Aorta (tissue), 5 donors: ENCODE results near the gene SLC38A3. TPM values are rescaled to one million over a fixed set of nuclear protein-coding genes. Genes with fewer than 3 reads are reported as not detected.
"Not testable (repeated sequence)": the region's sequence is repeated elsewhere in the genome, so short reads cannot be mapped to it uniquely, and the experiment has no call there.

Experiments used
- ATAC-seq: fragments of 200-7000 bp; cut with Tn5 transposase; one replicate; pipeline ENCODE4 v1.9.1; 2022; ENCODE audit warnings: moderate library complexity; ENCODE audit not compliant: low FRiP score
- DNase-seq, 2 donors: peaks; one replicate each; pipeline ENCODE4 v3.0.0-alpha.2; 2020
- H3K27ac ChIP-seq, 2 donors: one replicate each; pipeline ENCODE4 v1.5.1; 2013; ENCODE audit warnings: low read length in 2 of 2, mild to moderate bottlenecking in 2 of 2, moderate library complexity in 2 of 2, control low read depth in 1 of 2, inconsistent platforms in 1 of 2, low read depth in 1 of 2
- H3K27me3 ChIP-seq, 2 donors: one replicate each; pipeline ENCODE4 v1.6.1; 2013; ENCODE audit warnings: control low read depth in 1 of 2, low read length in 1 of 2, mild to moderate bottlenecking in 1 of 2, moderate library complexity in 1 of 2; ENCODE audit not compliant: insufficient read depth in 2 of 2, control insufficient read depth in 1 of 2
- H3K36me3 ChIP-seq, 2 donors: one replicate each; pipeline ENCODE4 v1.6.1; 2013; ENCODE audit warnings: control low read depth in 1 of 2, low read length in 1 of 2, mild to moderate bottlenecking in 1 of 2; ENCODE audit not compliant: insufficient read depth in 2 of 2, control insufficient read depth in 1 of 2
- H3K4me1 ChIP-seq, 2 donors: one replicate each; pipeline ENCODE4 v1.6.1; 2013; ENCODE audit warnings: low read length in 2 of 2, control low read depth in 1 of 2, mild to moderate bottlenecking in 1 of 2, moderate library complexity in 1 of 2; ENCODE audit not compliant: insufficient read depth in 2 of 2, control insufficient read depth in 1 of 2
- H3K4me3 ChIP-seq, 2 donors: one replicate each; pipeline ENCODE4 v1.5.1; 2013; ENCODE audit warnings: low read length in 2 of 2, control low read depth in 1 of 2, mild to moderate bottlenecking in 1 of 2
- H3K9me3 ChIP-seq: one replicate; pipeline ENCODE4 v1.6.1; 2013; ENCODE audit warnings: mild to moderate bottlenecking, low read length; ENCODE audit not compliant: control insufficient read depth
- WGBS, 2 donors: extraction: QIAGEN DNeasy Blood & Tissue Kit; methylation state at CpG; one replicate each; pipeline ENCODE4 v1.1.7; 2013; 5-methylcytosine and 5-hydroxymethylcytosine counted together
- intact Hi-C, 2 donors: fragments of 100-400 bp; cut with DNase I; formaldehyde crosslinking; loops; one replicate each; pipeline versions ENCODE4 v1.14.2 to v1.15.0; 2022
- polyA plus RNA-seq, 2 donors: library from polyadenylated mRNA; stranded (reverse); fragments of 200-250 nt; gene quantifications; one replicate each; pipeline ENCODE4 v1.2.3, GENCODE V29; 2013
- total RNA-seq, 2 donors: library from RNA; stranded (reverse); fragmentation: NEBNext Ultra II Directional; extraction: Animal tissue kit (Norgen Biotek cat#: 25700); gene quantifications; one replicate each; pipeline ENCODE4 v1.2.1, GENCODE V29; 2021
- donor health status: healthy with polysubstance abuse.
- donor health status: Bipolar disorder and iron deficiency.
- donor health status: DM: no; HTN: no; CAD: no.
- donor health status: DM: no; HTN: no; CAD: no.
- donor health status: DM: yes; HTN: yes; CAD: no.

SLC38A3 gene
- total and polyA plus RNA-seq, 4 donors = 0.19 to 1.4 (median 0.56) TPM; not detected in 1

GRCh38 chr3:50227390-50228183, 22.5 kb downstream of the SLC38A3 start:
- no peaks in the 10 kb centered on the region for H3K36me3 ChIP-seq
- H3K4me3 ChIP-seq = peak overlapping the region; percentile 19 to 56
- no peaks in the 10 kb centered on the region for H3K27me3 ChIP-seq
- no peaks in the 10 kb centered on the region for H3K4me1 ChIP-seq
- peak; percentile 95 to 97 for DNase-seq
- no peaks in the 10 kb centered on the region for H3K9me3 ChIP-seq
- peak overlapping the region in 1 of 2 donors; percentile 28 for H3K27ac ChIP-seq
- 1 to 2% methylated on average over 30 to 51 of the region's 51 CpGs for WGBS, 2 donors
- intact Hi-C loops = loop anchor here (1.0 to 2.0 kb wide), 3 partner anchors 17 to 47 kb away; no protein-coding TSS in a partner anchor
- peak; percentile 94 for ATAC-seq

GRCh38 chr3:50228184-50228763, 23.2 kb downstream of the SLC38A3 start:
- 16 to 23% methylated on average over 15 of the region's 15 CpGs for WGBS, 2 donors
- H3K4me3 ChIP-seq, ATAC-seq, DNase-seq, H3K9me3 ChIP-seq, intact Hi-C loops, H3K27ac ChIP-seq, H3K4me1 ChIP-seq, H3K27me3 ChIP-seq, H3K36me3 ChIP-seq: not testable (repeated sequence)

GRCh38 chr3:50229490-50229889, 24.4 kb downstream of the SLC38A3 start:
- intact Hi-C loops = no loop called here
- no peak for ATAC-seq

GRCh38 chr3:50230104-50230793, 25.2 kb downstream of the SLC38A3 start:
- DNase-seq = no peak
- Histone ChIP-seq H3K4me1 (no peaks in the 10 kb centered on the region), H3K36me3 (no peaks in the 10 kb centered on the region), H3K27ac (no peak overlapping the region), H3K9me3 (no peaks in the 10 kb centered on the region), H3K27me3 (no peaks in the 10 kb centered on the region), H3K4me3 (no peak overlapping the region)
- intact Hi-C loops = no loop called here
- no peak for ATAC-seq
- 89 to 91% methylated on average over 8 of the region's 8 CpGs for WGBS, 2 donors

More at GRCh38 chr3:50229490-50229889, 24.4 kb downstream of the SLC38A3 start:
- Histone ChIP-seq H3K27me3 (no peaks in the 10 kb centered on the region), H3K27ac (no peak overlapping the region), H3K36me3 (no peaks in the 10 kb centered on the region), H3K4me1 (no peaks in the 10 kb centered on the region), H3K4me3 (no peak overlapping the region), H3K9me3 (no peaks in the 10 kb centered on the region)
- no peak for DNase-seq
- 95 to 98% methylated on average over 3 of the region's 3 CpGs for WGBS, 2 donors

GRCh38 chr3:50230794-50231125, 25.7 kb downstream of the SLC38A3 start:
- WGBS, 2 donors = 82 to 86% methylated on average over 4 of the region's 4 CpGs
- H3K4me3 ChIP-seq = no peak overlapping the region
- H3K36me3 ChIP-seq = no peaks in the 10 kb centered on the region
- H3K27ac ChIP-seq = no peak overlapping the region
- intact Hi-C loops = no loop called here
- no peaks in the 10 kb centered on the region for H3K27me3 ChIP-seq
- H3K4me1 ChIP-seq = no peaks in the 10 kb centered on the region
- DNase-seq = no peak
- H3K9me3 ChIP-seq = no peaks in the 10 kb centered on the region
- ATAC-seq = no peak

- no peak for DNase-seq
- no peak overlapping the region for H3K4me3 ChIP-seq
- no peaks in the 10 kb centered on the region for H3K9me3 ChIP-seq
- no peak overlapping the region for H3K27ac ChIP-seq
- WGBS, 2 donors = 72 to 80% methylated on average over 5 of the region's 5 CpGs
- H3K27me3 ChIP-seq = no peaks in the 10 kb centered on the region
- intact Hi-C loops = no loop called here
- no peak for ATAC-seq
- no peaks in the 10 kb centered on the region for H3K36me3 ChIP-seq
- H3K4me1 ChIP-seq = no peaks in the 10 kb centered on the region
Observed at GRCh38 chr3:50231581-50231980, 26.5 kb downstream of the SLC38A3 start.

- Histone ChIP-seq H3K9me3 (no peaks in the 10 kb centered on the region), H3K36me3 (no peaks in the 10 kb centered on the region), H3K4me1 (no peaks in the 10 kb centered on the region), H3K27me3 (no peaks in the 10 kb centered on the region), H3K4me3 (no peak overlapping the region), H3K27ac (no peak overlapping the region)
- intact Hi-C loops = no loop called here
- no peak for ATAC-seq
- DNase-seq = no peak
- 53 to 60% methylated on average over 3 of the region's 3 CpGs for WGBS, 2 donors
Observed at GRCh38 chr3:50232303-50232702, 27.2 kb downstream of the SLC38A3 start.

GRCh38 chr3:50233176-50233575, 28.1 kb downstream of the SLC38A3 start:
- Histone ChIP-seq H3K4me3 (no peak overlapping the region), H3K27ac (no peak overlapping the region), H3K9me3 (no peaks in the 10 kb centered on the region), H3K4me1 (no peaks in the 10 kb centered on the region), H3K27me3 (no peaks in the 10 kb centered on the region), H3K36me3 (no peaks in the 10 kb centered on the region)
- 87 to 91% methylated on average over 4 of the region's 4 CpGs for WGBS, 2 donors
- ATAC-seq = no peak
- intact Hi-C loops = no loop called here
- DNase-seq = no peak
